Vagina (tissue), 2 donors: ENCODE data around the gene RPS6KC1.

Experiments used
- CTCF ChIP-seq, 3 experiments: fragments of 450-650 bp in 2 of 3; fragments of 200-600 bp in 1 of 3; sonication (generic) in 1 of 3; IDR thresholded peaks; one replicate each; pipeline ENCODE4 v1.5.1; 2017 to 2019; ENCODE audit warnings: antibody characterized with exemption in 3 of 3, mild to moderate bottlenecking in 2 of 3, moderate library complexity in 2 of 3
- POLR2A ChIP-seq, 2 donors: fragments of 450-650 bp; IDR thresholded peaks; one replicate each; pipeline ENCODE4 v1.6.1; 2017; ENCODE audit warnings: antibody characterized with exemption in 2 of 2, mild to moderate bottlenecking in 2 of 2, moderate library complexity in 2 of 2
- POLR2AphosphoS5 ChIP-seq, 2 donors: sonication (generic); formaldehyde crosslinking; IDR thresholded peaks; one replicate each; pipeline ENCODE4 v1.9.0; 2017; ENCODE audit warnings: antibody characterized with exemption in 2 of 2, mild to moderate bottlenecking in 2 of 2, low read depth in 1 of 2; ENCODE audit not compliant: insufficient read depth in 1 of 2

GRCh38 chr1:213050745-213051126 is 305 bp upstream of the RPS6KC1 start:
- TF ChIP-seq CTCF (IDR thresholded peaks at IDR 0.05) (no peak), POLR2AphosphoS5 (IDR thresholded peaks at IDR 0.05; ENCODE audit: insufficient read depth in 1 of 2, low read depth in 1 of 2) (no peak), POLR2A (IDR thresholded peaks at IDR 0.05) (no peak)
